ENCODE data around the gene TARBP1.

- TF ChIP-seq POLR2AphosphoS5 (IDR thresholded peaks at IDR 0.05) (no peak), CTCF (IDR thresholded peaks at IDR 0.05) (no peak), EP300 (IDR thresholded peaks at IDR 0.05) (no peak), POLR2A (IDR thresholded peaks at IDR 0.05) (no peak)
These were observed 42.2 kb upstream of the TARBP1 start for GRCh38 chr1:234520908-234521817.
